Loucy (cell line): ENCODE measurements around the gene NBPF4.

Experiments
- EZH2phosphoT487 ChIP-seq: fragments of 200-600 bp; IDR thresholded peaks from 2 replicates; pipeline ENCODE4 v1.6.1; 2018; ENCODE audit warnings: antibody characterized with exemption, mild to moderate bottlenecking, moderate library complexity, borderline replicate concordance
- TF ChIP-seq, protein P1 (sequence below): fragments of 200-600 bp; sonication (generic); conservative IDR thresholded peaks from 2 replicates; pipeline ENCODE4 v1.5.1; 2014; ENCODE audit warnings: mild to moderate bottlenecking, antibody characterized with exemption, low read length

DNA sequence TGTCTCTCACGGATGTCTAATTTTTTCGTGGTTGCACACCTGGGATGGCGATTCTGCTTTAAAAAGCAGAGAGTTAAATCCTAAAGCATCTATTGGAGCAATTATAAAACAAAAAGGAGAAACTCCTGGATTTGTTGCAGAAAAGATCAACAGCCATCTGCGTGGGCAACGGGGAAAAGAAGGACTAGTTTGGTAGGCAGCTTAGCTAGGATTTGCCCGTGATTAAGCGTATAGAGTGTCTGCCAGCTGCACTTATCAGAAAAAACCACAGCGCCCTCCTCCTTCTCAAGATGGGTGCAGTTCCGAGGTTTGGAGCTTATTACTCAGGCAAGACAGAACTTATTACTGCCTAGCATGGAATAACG is 43.2 kb downstream of the NBPF4 start:
- TF ChIP-seq, protein P1, sequence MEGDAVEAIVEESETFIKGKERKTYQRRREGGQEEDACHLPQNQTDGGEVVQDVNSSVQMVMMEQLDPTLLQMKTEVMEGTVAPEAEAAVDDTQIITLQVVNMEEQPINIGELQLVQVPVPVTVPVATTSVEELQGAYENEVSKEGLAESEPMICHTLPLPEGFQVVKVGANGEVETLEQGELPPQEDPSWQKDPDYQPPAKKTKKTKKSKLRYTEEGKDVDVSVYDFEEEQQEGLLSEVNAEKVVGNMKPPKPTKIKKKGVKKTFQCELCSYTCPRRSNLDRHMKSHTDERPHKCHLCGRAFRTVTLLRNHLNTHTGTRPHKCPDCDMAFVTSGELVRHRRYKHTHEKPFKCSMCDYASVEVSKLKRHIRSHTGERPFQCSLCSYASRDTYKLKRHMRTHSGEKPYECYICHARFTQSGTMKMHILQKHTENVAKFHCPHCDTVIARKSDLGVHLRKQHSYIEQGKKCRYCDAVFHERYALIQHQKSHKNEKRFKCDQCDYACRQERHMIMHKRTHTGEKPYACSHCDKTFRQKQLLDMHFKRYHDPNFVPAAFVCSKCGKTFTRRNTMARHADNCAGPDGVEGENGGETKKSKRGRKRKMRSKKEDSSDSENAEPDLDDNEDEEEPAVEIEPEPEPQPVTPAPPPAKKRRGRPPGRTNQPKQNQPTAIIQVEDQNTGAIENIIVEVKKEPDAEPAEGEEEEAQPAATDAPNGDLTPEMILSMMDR, result peak; percentile 67
- no peak for TF ChIP-seq EZH2phosphoT487
